Measurements from ENCODE around the gene TLE2.

DNA sequence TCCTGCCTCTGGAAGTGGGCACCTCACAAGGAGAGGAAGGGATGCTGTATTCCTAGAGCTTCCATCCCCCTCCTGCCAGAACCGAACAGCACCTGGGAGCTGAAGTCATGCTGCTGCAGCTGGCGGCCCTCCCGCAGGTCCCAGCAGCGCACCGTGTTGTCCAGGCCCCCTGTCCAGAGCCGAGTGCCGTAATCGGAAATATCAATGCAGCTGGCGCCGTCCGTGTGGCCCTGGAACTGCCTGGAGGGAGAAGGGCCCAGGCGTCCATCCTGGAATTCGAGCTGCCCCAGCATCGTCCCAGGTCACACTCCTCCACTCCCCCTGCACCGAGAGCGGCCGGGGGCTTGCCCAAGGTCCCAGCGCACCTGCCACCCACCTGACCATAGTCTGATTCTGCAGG, 23.7 kb downstream of the TLE2 start:
- TF ChIP-seq, protein P1, sequence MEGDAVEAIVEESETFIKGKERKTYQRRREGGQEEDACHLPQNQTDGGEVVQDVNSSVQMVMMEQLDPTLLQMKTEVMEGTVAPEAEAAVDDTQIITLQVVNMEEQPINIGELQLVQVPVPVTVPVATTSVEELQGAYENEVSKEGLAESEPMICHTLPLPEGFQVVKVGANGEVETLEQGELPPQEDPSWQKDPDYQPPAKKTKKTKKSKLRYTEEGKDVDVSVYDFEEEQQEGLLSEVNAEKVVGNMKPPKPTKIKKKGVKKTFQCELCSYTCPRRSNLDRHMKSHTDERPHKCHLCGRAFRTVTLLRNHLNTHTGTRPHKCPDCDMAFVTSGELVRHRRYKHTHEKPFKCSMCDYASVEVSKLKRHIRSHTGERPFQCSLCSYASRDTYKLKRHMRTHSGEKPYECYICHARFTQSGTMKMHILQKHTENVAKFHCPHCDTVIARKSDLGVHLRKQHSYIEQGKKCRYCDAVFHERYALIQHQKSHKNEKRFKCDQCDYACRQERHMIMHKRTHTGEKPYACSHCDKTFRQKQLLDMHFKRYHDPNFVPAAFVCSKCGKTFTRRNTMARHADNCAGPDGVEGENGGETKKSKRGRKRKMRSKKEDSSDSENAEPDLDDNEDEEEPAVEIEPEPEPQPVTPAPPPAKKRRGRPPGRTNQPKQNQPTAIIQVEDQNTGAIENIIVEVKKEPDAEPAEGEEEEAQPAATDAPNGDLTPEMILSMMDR (IDR thresholded peaks at IDR 0.05): no peak
- no peak for TF ChIP-seq POLR2A (IDR thresholded peaks at IDR 0.05)
